Activated T-helper 2 cell treated with anti-CD3 and anti-CD28 coated beads, Interferon-gamma antibody, Interleukin-2, Interleukin-4, amounts not matched to agents 10 μg/mL and 5 μg/mL and 100 μg/mL, durations not matched to agents 14 hours and 24 hours and 36 hours (primary cell): ENCODE data around the gene RNASEH2B. TPM values are rescaled to one million over a fixed set of nuclear protein-coding genes. Genes with fewer than 3 reads are reported as not detected.

ENCODE experiments used
- DNase-seq: peaks from one replicate; pipeline ENCODE4 v3.0.0; 2021; ENCODE audit warnings: low spot score
- H3K27ac Mint-ChIP-seq: one replicate; pipeline ENCODE4 v1.8.0; 2021; ENCODE audit warnings: mixed read lengths
- H3K27me3 Mint-ChIP-seq: one replicate; pipeline ENCODE4 v1.8.0; 2021; ENCODE audit warnings: low read depth, mixed read lengths
- H3K36me3 Mint-ChIP-seq: one replicate; pipeline ENCODE4 v1.8.0; 2021; ENCODE audit warnings: low read depth, mixed read lengths
- H3K4me1 Mint-ChIP-seq: one replicate; pipeline ENCODE4 v1.8.0; 2021; ENCODE audit warnings: low read depth, mixed read lengths
- H3K4me3 Mint-ChIP-seq: one replicate; pipeline ENCODE4 v1.8.0; 2021; ENCODE audit warnings: low read depth, mild to moderate bottlenecking, moderate library complexity, mixed read lengths
- H3K9me3 Mint-ChIP-seq: one replicate; pipeline ENCODE4 v1.8.0; 2021; ENCODE audit warnings: mixed read lengths
- intact Hi-C: fragments of 100-400 bp; cut with micrococcal nuclease; formaldehyde crosslinking; loops from one replicate; pipeline ENCODE4 v1.15.1; 2023
- total RNA-seq: library from RNA; stranded (reverse); gene quantifications from 2 replicates; pipeline ENCODE4 v1.2.3, GENCODE V29; 2022

The RNASEH2B gene
- total RNA-seq, 1 donor from 2014 or later = 71.7 TPM

DNA sequence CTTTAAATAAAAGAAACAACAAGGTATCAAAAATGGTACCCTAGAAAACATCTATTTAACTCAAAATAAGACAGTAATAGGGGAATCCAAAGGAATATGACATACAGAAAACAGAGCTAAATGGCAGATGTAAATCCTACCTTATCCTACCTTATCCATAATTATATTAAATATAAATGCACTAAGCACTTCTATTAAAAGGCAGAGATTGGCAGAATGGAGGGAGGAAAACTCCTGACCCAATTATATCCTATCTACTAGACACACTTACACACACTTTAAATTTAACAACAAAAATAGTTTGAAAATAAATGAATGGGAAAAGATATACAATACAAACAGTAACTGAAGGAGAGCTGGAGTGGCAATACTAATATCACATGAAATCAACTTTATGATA is 14.4 kb downstream of the RNASEH2B start:
- intact Hi-C loops = no loop called here
- Mint-ChIP-seq H3K36me3 (peaks cover 76% of the 10 kb centered on the region), H3K4me1 (peaks cover 12% of the 10 kb centered on the region), H3K9me3 (peaks cover 55% of the 10 kb centered on the region), H3K27me3 (no peaks in the 10 kb centered on the region), H3K27ac (no peak overlapping the region), H3K4me3 (no peak overlapping the region)
- no peak for DNase-seq

DNA sequence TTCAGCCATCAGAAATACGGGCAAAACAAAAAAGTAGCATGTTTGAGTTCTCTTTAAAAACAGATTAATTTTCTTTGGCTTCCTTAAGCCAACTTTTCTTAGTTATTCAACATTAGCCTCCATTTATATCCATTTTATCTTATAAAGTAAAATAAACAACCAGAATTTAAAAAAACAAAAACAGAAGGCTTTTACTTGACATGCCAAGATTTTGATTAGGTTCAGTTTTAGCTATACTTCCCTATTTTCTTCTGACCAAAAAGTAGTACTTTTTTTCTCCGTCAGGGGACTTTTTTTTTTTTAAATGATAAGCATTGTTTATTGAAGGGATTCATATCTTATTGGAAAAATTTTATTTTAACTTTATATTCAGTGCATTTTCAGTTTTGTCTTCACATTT is 18.1 kb downstream of the RNASEH2B start:
- intact Hi-C loops = no loop called here
- DNase-seq = no peak
- peaks cover 17% of the 10 kb centered on the region for H3K4me1 Mint-ChIP-seq
- no peak overlapping the region for H3K4me3 Mint-ChIP-seq
- peaks cover 76% of the 10 kb centered on the region for H3K36me3 Mint-ChIP-seq
- no peak overlapping the region for H3K27ac Mint-ChIP-seq
- H3K27me3 Mint-ChIP-seq = no peaks in the 10 kb centered on the region
- H3K9me3 Mint-ChIP-seq = peaks cover 32% of the 10 kb centered on the region

DNA sequence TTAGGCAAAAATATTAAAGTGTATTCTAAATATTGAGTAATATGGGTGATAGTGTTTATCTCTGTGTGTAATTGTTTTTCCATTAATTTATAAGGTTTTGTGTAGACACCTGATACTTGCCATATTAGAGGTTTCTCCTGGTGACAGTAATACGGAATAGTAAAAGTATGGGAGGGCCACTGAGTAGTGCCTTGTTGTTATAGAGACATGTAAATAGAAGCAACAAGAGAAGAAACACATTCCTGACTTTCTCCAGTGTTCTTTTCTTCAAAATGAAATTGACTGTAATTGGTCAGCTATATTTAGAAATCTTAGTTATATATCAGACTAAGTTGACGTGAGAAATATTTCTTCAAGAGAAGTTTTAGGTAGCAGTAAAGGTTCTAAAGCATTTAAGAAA is 18.5 kb downstream of the RNASEH2B start:
- DNase-seq = no peak
- H3K27ac Mint-ChIP-seq = no peak overlapping the region
- H3K4me1 Mint-ChIP-seq = peaks cover 17% of the 10 kb centered on the region
- peaks cover 28% of the 10 kb centered on the region for H3K9me3 Mint-ChIP-seq
- intact Hi-C loops = no loop called here
- peaks cover 75% of the 10 kb centered on the region for H3K36me3 Mint-ChIP-seq
- H3K27me3 Mint-ChIP-seq = no peaks in the 10 kb centered on the region
- H3K4me3 Mint-ChIP-seq = no peak overlapping the region

DNA sequence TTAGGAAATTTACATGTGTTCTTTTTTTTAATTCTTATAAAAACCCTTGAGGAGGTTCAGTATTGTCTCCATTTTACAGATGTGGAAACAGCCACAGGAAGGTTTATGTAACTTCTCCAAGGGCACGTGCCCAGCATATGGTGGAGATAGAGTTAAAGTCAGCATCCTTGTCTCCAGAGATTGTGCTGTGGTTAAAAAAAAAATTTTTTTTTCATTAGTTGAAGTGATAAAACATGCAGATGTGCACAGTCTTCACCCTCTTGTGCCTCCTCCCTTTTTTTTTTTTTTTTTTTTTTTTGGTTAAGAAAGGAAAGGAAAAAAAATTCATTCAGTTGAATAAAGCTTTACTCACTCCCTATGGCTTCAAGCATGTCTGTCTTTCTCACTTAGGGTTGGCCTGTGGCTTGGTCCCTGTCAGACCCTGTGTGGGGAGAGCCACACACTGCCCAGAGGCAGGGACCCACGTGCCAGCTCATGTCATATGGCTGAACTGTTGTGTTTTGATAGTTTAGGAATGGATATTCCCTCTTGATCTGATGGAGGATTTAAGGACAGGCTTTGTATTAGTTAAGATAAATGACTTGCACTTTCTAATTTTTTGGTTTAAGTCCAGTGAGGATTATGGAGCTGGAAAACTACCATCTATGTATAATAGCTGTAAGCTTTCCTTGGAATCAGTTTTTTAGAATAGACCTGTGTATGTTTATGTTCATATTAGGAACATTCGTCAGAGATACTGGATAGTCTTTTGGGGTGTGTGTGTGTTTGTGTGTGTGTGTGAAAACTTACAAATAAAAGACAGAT is 19.3 kb downstream of the RNASEH2B start:
- peaks cover 21% of the 10 kb centered on the region for H3K9me3 Mint-ChIP-seq
- intact Hi-C loops = no loop called here
- no peak for DNase-seq
- no peaks in the 10 kb centered on the region for H3K27me3 Mint-ChIP-seq
- peak overlapping the region; percentile 11 for H3K27ac Mint-ChIP-seq
- peaks cover 71% of the 10 kb centered on the region for H3K36me3 Mint-ChIP-seq
- H3K4me1 Mint-ChIP-seq = peaks cover 17% of the 10 kb centered on the region
- no peak overlapping the region for H3K4me3 Mint-ChIP-seq

DNA sequence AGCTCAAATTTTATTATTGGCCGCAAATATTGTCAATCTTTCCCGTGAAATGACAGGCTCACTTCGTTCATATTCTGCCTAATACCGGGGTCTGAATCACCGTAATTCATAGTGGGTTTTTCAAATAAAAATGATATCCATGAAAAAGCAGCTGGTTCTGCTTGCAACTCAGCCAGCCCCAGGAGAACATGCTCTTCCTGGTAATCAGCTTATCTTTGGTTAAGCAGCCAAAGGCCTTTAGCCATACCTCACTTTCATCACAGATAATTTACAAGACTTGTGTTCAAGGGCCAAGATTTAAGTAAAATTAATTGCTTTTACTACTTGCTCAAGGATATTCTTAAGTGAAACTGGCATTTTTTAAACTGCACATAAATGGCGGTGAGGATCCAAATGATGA is 22.5 kb downstream of the RNASEH2B start:
- Mint-ChIP-seq H3K4me1 (peaks cover 11% of the 10 kb centered on the region), H3K27me3 (no peaks in the 10 kb centered on the region), H3K9me3 (peaks cover 10% of the 10 kb centered on the region), H3K4me3 (no peak overlapping the region), H3K27ac (no peak overlapping the region), H3K36me3 (peaks cover 77% of the 10 kb centered on the region)
- intact Hi-C loops = no loop called here
- DNase-seq = no peak

DNA sequence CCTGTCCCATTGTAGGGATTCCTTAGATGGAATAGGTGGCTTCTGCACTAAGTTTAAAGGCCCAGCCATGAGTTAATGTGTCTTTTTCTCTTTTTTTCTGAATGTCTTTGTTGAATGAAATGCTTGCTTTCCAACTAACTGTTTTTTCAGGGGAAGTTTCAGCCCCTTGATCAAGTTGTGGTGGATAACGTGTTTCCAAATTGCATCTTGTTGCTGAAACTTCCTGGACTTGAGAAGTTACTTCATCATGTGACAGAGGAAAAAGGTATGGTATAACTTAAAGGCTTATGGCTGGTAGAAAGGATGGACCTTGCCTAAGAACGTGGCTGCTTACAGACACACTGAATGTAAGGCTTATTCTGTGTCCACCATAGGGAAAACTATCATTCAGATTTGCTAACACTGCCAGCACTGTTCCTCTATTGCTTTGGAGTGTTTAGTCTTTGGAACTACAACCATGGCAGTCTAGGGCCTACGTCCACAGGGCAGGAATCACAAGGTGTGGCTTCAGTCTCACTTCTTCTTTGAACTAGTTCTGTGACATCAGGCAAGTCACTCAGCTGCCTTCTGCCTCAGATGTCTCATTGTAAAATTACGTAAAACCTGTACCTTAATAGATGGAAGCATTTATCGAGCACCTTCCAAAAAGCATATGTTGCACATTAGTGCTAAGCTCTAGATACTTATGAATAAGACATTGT is 25.3 kb downstream of the RNASEH2B start:
- H3K9me3 Mint-ChIP-seq = peaks cover 15% of the 10 kb centered on the region
- no peak overlapping the region for H3K27ac Mint-ChIP-seq
- H3K27me3 Mint-ChIP-seq = no peaks in the 10 kb centered on the region
- peaks cover 80% of the 10 kb centered on the region for H3K36me3 Mint-ChIP-seq
- H3K4me1 Mint-ChIP-seq = no peaks in the 10 kb centered on the region
- DNase-seq = no peak
- intact Hi-C loops = no loop called here
- no peak overlapping the region for H3K4me3 Mint-ChIP-seq

DNA sequence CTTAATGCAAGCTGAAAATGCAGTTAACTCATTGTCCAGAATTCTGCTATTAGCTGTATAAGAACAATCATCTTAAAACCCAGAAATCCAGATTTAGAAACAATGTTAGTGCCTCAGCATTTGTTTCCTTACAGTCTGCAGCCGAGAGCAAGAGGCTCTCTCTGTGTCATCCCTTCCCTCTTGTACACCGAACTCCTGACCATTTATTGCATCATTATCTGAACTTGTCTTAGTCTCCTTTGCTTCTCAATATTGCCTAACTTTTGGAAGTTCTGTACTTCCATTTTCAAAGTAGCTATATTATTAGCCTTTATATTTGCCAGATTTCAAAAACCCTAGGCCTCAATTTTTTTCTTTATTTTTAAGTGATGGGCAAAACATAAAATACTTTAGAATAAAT is 27.1 kb downstream of the RNASEH2B start:
- H3K4me3 Mint-ChIP-seq = no peak overlapping the region
- DNase-seq = no peak
- H3K27ac Mint-ChIP-seq = no peak overlapping the region
- peaks cover 15% of the 10 kb centered on the region for H3K9me3 Mint-ChIP-seq
- H3K27me3 Mint-ChIP-seq = no peaks in the 10 kb centered on the region
- intact Hi-C loops = no loop called here
- H3K36me3 Mint-ChIP-seq = peaks cover 79% of the 10 kb centered on the region
- no peaks in the 10 kb centered on the region for H3K4me1 Mint-ChIP-seq

DNA sequence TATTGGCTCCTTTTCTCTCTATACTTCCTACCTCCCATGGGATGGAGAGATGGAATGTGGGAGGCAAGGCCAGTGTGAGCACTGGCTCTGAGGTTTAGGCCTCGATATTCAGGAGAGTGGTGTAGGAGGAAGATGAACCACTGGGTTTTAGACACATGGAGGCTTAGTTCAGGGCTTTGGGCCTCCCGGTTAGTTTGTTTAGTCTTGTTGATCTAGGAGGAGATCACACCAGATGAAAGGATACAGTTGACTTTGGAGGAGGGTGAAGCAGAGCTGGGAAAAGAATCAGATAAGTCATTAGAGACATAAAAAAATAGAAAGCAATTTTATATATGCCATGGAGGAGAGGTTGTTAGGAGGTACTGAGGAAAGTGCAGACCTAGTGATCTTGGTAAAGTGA is 30.9 kb downstream of the RNASEH2B start:
- intact Hi-C loops = no loop called here
- no peak overlapping the region for H3K27ac Mint-ChIP-seq
- no peak overlapping the region for H3K4me3 Mint-ChIP-seq
- no peak for DNase-seq
- H3K36me3 Mint-ChIP-seq = peaks cover 84% of the 10 kb centered on the region
- peaks cover 1% of the 10 kb centered on the region for H3K4me1 Mint-ChIP-seq
- H3K27me3 Mint-ChIP-seq = no peaks in the 10 kb centered on the region
- H3K9me3 Mint-ChIP-seq = peaks cover 13% of the 10 kb centered on the region

DNA sequence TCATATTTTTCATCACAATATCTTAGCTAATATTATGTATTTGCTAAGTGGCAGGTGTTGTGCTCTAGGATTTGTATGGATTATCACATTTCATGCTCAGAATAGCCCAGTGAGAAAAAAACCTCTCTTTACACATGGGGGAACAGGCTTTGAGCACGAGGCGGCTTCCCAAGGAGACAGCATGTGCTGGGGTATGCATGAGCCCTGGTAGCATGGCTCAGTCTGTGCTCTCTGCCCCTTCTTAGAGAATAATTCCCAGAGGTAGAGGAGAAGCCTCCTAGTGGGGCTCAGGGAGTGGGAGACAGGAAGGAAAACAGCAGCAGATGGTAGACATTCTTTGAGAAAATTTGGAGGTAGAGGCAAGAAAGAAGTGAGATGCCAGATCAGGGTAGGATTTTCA is 31.6 kb downstream of the RNASEH2B start:
- intact Hi-C loops = no loop called here
- peaks cover 1% of the 10 kb centered on the region for H3K4me1 Mint-ChIP-seq
- H3K4me3 Mint-ChIP-seq = no peak overlapping the region
- H3K36me3 Mint-ChIP-seq = peaks cover 82% of the 10 kb centered on the region
- no peak for DNase-seq
- peaks cover 6% of the 10 kb centered on the region for H3K9me3 Mint-ChIP-seq
- no peaks in the 10 kb centered on the region for H3K27me3 Mint-ChIP-seq
- H3K27ac Mint-ChIP-seq = no peak overlapping the region

DNA sequence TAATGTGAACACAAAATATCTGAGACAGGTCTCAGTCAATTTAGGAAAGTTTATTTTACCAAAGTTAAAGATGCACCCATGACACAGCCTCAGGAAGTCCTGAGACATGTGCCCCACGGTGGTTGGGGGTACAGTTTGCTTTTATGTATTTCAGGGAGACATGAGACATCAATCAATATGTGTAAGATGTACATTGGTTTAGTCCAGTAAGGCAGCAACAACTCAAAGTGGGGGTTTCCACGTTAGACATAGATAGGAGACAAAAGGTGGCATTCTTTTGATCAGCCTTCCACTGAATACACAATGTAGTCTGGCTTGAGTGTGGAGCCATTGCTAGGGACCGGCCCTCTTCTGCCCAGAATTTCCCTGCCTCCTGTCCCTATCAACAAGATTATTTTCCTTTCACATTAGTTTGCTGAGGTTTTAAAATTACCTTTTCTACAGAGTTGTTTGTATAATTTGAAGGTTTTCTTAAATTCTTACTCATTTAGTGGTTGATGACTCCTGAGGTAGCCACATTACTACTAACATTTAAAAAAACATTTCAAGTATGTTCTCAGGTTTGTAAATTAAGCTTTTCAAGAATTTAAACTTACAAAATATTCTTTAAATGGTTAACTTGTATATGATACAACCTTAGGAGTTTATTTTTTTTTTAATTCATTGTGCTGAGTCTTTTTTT is 33.2 kb downstream of the RNASEH2B start:
- Mint-ChIP-seq H3K9me3 (peaks cover 2% of the 10 kb centered on the region), H3K27me3 (no peaks in the 10 kb centered on the region), H3K36me3 (peaks cover 80% of the 10 kb centered on the region), H3K4me1 (peaks cover 1% of the 10 kb centered on the region), H3K27ac (peak overlapping the region; percentile 61), H3K4me3 (no peak overlapping the region)
- no peak for DNase-seq
- intact Hi-C loops = no loop called here

DNA sequence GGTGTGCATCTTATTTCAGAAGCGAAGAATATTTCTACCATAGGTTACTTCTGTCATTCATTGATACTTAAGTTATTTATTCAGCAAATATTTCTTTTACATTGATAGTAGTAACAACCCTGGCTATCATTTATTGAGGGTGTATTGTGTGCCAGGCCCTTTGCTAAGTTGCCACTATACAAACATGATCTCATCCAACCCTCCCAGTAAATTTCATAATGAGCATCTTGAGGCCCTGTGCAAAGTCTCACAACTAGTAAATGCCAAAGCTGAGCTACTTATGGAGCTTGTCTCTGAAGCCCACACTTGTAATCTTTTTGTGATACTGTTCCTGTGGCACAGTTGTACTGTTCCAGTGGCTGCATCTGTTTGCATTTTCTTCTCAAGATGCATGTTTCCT is 36.1 kb downstream of the RNASEH2B start:
- DNase-seq = no peak
- Mint-ChIP-seq H3K9me3 (no peaks in the 10 kb centered on the region), H3K4me1 (peaks cover 1% of the 10 kb centered on the region), H3K27me3 (no peaks in the 10 kb centered on the region), H3K27ac (no peak overlapping the region), H3K4me3 (no peak overlapping the region), H3K36me3 (peaks cover 84% of the 10 kb centered on the region)
- intact Hi-C loops = no loop called here

DNA sequence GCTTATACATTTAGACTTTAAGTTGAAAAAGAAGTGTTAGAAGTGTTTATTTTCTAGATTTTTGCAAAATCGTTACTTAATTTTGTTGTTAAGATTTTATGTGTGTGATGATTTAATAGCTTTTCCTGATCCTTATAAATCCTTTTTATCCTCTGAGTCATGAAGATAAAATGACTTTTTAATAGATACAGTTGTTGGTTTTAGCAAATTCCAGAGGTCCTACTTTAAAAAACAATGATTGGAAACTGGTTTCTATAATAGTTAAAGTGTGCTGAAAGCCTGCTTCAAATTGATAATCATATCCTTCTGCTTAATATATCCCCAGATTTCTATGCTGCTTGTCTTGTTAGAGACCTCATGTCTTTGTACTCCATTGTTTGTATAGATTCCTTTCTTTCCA is 39.0 kb downstream of the RNASEH2B start:
- H3K4me3 Mint-ChIP-seq = no peak overlapping the region
- H3K27ac Mint-ChIP-seq = no peak overlapping the region
- no peaks in the 10 kb centered on the region for H3K9me3 Mint-ChIP-seq
- no peaks in the 10 kb centered on the region for H3K27me3 Mint-ChIP-seq
- peaks cover 77% of the 10 kb centered on the region for H3K36me3 Mint-ChIP-seq
- intact Hi-C loops = no loop called here
- DNase-seq = no peak
- H3K4me1 Mint-ChIP-seq = no peaks in the 10 kb centered on the region

DNA sequence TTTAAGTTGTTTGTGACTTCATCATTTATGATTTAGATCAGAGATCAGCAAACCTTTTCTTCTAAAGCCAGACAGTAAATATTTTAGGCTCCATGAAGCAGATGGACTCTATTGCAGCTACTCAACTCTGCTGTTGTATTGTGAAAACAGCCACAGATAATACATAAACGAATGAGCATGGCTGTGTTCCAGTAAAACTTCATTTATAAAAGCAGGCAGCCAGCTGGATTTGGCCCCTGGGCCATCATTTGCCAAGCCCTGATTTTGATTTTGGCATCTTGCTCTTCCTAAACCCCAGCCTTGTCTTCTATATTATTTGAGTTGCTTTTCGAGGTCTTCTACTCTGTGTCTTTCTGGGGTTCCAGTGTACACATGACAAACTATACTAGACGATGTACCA is 41.3 kb downstream of the RNASEH2B start:
- no peak overlapping the region for H3K4me3 Mint-ChIP-seq
- H3K27ac Mint-ChIP-seq = no peak overlapping the region
- H3K27me3 Mint-ChIP-seq = no peaks in the 10 kb centered on the region
- intact Hi-C loops = no loop called here
- peaks cover 66% of the 10 kb centered on the region for H3K36me3 Mint-ChIP-seq
- H3K4me1 Mint-ChIP-seq = peaks cover 2% of the 10 kb centered on the region
- no peak for DNase-seq
- no peaks in the 10 kb centered on the region for H3K9me3 Mint-ChIP-seq
